ENCODE results near the gene TXNDC11. TPM values are rescaled to one million over a fixed set of nuclear protein-coding genes. Genes with fewer than 3 reads are reported as not detected.
A peak's percentile ranks its signal among the peaks of the same experiment; 100 is the strongest.

TXNDC11 gene
- polyA plus RNA-seq, 2 of the 4 experiments (the other 2 are of a cell fraction) = 22.7 to 42.4 TPM

DNA sequence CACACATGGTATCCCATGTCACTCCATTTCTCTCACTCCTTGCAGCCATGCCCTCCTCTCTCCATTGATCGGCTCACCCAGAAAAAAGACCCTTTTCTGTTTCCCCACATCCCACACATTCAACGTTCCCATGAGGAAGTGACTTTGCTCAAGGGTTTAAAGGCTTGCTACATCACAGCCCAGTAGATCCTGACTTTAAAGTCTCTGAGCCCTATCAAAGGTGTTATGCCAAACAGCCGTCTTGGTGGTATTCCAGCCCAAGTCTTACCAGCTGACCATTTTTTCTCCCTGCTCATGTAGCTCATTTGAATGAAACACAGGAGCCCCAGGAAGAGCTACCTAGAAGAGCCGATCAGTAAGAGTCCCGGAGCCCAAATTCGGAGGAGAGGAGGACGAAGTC, 7.4 kb upstream of the TXNDC11 start:
- POLR2A ChIA-PET = no interaction called here
- Histone ChIP-seq H3K27ac (no peak overlapping the region), H3K4me3 (no peak overlapping the region), H3K9me3 (no peaks in the 10 kb centered on the region), H3K4me2 (no peak overlapping the region), H3K4me1 (peaks cover 22% of the 10 kb centered on the region)
- CTCF ChIA-PET = interaction anchor here (0.9 kb wide), 1 partner anchor 36 kb away, joined by 3 read pairs; no protein-coding TSS in a partner anchor
- no peak for DNase-seq (ENCODE audit: low read depth in 1 of 2, low spot score in 1 of 2)
- TF ChIP-seq HOXA7 (CRISPR knock-in tag; IDR thresholded peaks at IDR 0.05) (no peak), NR3C1 (IDR thresholded peaks at IDR 0.05) (no peak), NFE2L2 (conservative IDR thresholded peaks at IDR 0.05; ENCODE audit: low read length) (no peak), SMC3 (IDR thresholded peaks at IDR 0.05) (no peak)
- TF ChIP-seq, protein P1, sequence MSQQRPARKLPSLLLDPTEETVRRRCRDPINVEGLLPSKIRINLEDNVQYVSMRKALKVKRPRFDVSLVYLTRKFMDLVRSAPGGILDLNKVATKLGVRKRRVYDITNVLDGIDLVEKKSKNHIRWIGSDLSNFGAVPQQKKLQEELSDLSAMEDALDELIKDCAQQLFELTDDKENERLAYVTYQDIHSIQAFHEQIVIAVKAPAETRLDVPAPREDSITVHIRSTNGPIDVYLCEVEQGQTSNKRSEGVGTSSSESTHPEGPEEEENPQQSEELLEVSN (IDR thresholded peaks at IDR 0.05; ENCODE audit: borderline replicate concordance, low read depth) = no peak
- no peak for FAIRE-seq
- ATAC-seq = no peak
- WGBS (ENCODE audit: missing lambda C conversion rate) = 85% methylated on average over 7 of the region's 7 CpGs

DNA sequence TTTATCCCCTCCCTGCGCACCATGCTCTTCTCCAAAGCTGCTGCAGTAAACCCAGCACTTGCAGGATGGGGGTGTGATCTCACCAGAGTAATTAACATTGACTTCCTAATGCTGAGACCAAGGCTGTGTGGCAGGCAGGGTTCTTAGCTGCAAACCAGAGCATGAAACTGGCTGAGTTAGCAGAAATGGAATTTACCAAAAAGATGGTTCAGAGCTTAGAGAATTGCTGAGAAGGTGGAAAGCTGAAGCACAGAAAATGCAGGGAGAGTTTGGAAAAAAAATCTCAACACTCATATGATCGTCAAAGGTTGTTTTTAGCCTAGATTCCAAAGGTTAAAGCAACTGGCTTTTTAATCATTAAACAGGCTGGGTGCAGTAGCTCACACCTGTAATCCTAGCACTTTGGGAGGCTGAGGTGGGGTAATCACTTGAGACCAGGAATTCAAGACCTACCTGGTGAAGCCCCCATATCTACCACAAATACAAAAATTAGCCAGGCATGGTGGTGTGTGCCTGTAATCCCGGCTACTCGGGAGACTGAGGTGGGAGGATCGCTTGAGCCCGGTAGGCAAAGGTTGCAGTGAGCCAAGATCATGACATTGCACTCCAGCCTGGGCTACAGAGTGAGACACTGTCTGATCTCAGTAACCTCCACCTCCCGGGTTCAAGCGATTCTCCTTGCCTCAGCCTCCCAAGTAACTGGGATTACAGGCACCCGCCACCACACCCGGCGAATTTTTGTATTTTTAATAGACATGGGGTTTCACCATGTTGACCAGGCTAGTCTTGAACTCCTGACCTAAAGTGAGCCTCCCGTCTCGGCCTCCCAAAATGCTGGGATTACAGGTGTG, 6.0 kb upstream of the TXNDC11 start:
- Histone ChIP-seq H3K4me3 (no peak overlapping the region), H3K4me2 (peak overlapping the region; percentile 42), H3K27ac (peak overlapping the region in 1 of 2 experiments; percentile 35; a peak in 3 of 6 replicates), H3K9me3 (no peaks in the 10 kb centered on the region), H3K4me1 (peaks cover 22% of the 10 kb centered on the region)
- ATAC-seq = no peak
- no peak for TF ChIP-seq MAZ (IDR thresholded peaks at IDR 0.05; ENCODE audit: borderline replicate concordance, low read depth, low read length)
- TF ChIP-seq MAFK (IDR thresholded peaks at IDR 0.05; ENCODE audit: partially characterized antibody) = peak; percentile 83
- no peak for TF ChIP-seq GATA3 (IDR thresholded peaks at IDR 0.05; ENCODE audit: borderline replicate concordance)
- CTCF ChIA-PET = no interaction called here
- POLR2A ChIA-PET = no interaction called here
- no peak for FAIRE-seq
- WGBS (ENCODE audit: missing lambda C conversion rate) = 81% methylated on average over 13 of the region's 13 CpGs
- no peak for DNase-seq (ENCODE audit: low read depth in 1 of 2, low spot score in 1 of 2)

DNA sequence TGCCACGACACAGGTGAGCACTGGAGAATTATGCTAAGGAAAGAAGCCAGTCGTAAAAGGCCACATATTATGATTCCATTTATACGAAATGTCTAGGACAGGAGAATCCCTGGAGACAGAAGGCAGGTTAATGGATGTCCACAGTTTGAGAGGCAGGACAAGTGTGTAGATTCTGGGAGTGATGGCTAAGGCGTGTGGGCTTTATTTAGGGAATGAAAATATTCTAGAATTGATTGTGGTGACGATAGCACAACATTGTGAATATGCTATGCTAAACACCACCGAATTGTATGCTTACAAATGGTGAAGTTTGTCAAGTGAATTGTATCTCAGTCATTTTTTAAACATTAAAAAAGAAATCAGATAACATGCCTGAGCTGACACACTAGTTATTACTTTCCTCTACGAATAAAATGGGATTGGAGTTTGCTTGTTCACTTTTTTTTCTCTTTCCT, 5.3 kb upstream of the TXNDC11 start:
- Histone ChIP-seq H3K4me1 (peaks cover 25% of the 10 kb centered on the region), H3K9me3 (no peaks in the 10 kb centered on the region), H3K4me3 (no peak overlapping the region), H3K4me2 (peak overlapping the region; percentile 42; the same call in 2 of the 3 replicates), H3K27ac (peak overlapping the region in 1 of 2 experiments; percentile 35; a peak in 2 of 6 replicates)
- ChIA-PET CTCF (no interaction called here), POLR2A (no interaction called here)
- ATAC-seq (no peak), DNase-seq (ENCODE audit: low read depth in 1 of 2, low spot score in 1 of 2) (no peak), FAIRE-seq (no peak)
- no peak for TF ChIP-seq HEYL (CRISPR knock-in tag; IDR thresholded peaks at IDR 0.05)
- no peak for TF ChIP-seq POLR2AphosphoS2 (conservative IDR thresholded peaks at IDR 0.05; ENCODE audit: low read length)
- TF ChIP-seq JUNB (IDR thresholded peaks at IDR 0.05) = no peak
- TF ChIP-seq, protein P2, sequence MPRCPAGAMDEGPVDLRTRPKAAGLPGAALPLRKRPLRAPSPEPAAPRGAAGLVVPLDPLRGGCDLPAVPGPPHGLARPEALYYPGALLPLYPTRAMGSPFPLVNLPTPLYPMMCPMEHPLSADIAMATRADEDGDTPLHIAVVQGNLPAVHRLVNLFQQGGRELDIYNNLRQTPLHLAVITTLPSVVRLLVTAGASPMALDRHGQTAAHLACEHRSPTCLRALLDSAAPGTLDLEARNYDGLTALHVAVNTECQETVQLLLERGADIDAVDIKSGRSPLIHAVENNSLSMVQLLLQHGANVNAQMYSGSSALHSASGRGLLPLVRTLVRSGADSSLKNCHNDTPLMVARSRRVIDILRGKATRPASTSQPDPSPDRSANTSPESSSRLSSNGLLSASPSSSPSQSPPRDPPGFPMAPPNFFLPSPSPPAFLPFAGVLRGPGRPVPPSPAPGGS (IDR thresholded peaks at IDR 0.05) = no peak
- TF ChIP-seq, protein P3, sequence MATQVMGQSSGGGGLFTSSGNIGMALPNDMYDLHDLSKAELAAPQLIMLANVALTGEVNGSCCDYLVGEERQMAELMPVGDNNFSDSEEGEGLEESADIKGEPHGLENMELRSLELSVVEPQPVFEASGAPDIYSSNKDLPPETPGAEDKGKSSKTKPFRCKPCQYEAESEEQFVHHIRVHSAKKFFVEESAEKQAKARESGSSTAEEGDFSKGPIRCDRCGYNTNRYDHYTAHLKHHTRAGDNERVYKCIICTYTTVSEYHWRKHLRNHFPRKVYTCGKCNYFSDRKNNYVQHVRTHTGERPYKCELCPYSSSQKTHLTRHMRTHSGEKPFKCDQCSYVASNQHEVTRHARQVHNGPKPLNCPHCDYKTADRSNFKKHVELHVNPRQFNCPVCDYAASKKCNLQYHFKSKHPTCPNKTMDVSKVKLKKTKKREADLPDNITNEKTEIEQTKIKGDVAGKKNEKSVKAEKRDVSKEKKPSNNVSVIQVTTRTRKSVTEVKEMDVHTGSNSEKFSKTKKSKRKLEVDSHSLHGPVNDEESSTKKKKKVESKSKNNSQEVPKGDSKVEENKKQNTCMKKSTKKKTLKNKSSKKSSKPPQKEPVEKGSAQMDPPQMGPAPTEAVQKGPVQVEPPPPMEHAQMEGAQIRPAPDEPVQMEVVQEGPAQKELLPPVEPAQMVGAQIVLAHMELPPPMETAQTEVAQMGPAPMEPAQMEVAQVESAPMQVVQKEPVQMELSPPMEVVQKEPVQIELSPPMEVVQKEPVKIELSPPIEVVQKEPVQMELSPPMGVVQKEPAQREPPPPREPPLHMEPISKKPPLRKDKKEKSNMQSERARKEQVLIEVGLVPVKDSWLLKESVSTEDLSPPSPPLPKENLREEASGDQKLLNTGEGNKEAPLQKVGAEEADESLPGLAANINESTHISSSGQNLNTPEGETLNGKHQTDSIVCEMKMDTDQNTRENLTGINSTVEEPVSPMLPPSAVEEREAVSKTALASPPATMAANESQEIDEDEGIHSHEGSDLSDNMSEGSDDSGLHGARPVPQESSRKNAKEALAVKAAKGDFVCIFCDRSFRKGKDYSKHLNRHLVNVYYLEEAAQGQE (IDR thresholded peaks at IDR 0.05) = no peak
- no peak for TF ChIP-seq CBX8 (IDR thresholded peaks at IDR 0.05)
- no peak for TF ChIP-seq KDM1A (IDR thresholded peaks at IDR 0.05; ENCODE audit: low read depth)
- no peak for TF ChIP-seq EP300 (IDR thresholded peaks at IDR 0.05)
- TF ChIP-seq ZFP36 (IDR thresholded peaks at IDR 0.05; ENCODE audit: borderline replicate concordance, partially characterized antibody) = no peak
- no peak for TF ChIP-seq MAZ (IDR thresholded peaks at IDR 0.05; ENCODE audit: borderline replicate concordance, low read depth, low read length)
- no peak for TF ChIP-seq RNF2 (IDR thresholded peaks at IDR 0.05; ENCODE audit: borderline replicate concordance, low read depth)
- TF ChIP-seq, protein P1 (IDR thresholded peaks at IDR 0.05; ENCODE audit: borderline replicate concordance, low read depth) = no peak
- no peak for TF ChIP-seq FOSL2 (IDR thresholded peaks at IDR 0.05)
- no peak for TF ChIP-seq FOSL2 (CRISPR knock-in tag; IDR thresholded peaks at IDR 0.05)
- 85% methylated on average over 7 of the region's 7 CpGs for WGBS (ENCODE audit: missing lambda C conversion rate)

Measured in A549 (cell line).